HepG2 (cell line): Measurements from ENCODE around the gene TUBB4A. TPM values are rescaled to one million over a fixed set of nuclear protein-coding genes. Genes with fewer than 3 reads are reported as not detected.

Source experiments
- GZF1 ChIP-seq: sonication (generic); formaldehyde crosslinking; IDR thresholded peaks from 2 replicates; pipeline ENCODE4 v1.5.1; 2020; ENCODE audit warnings: mild to moderate bottlenecking, missing genetic modification reagents
- KDM3A ChIP-seq: IDR thresholded peaks from 2 replicates; pipeline ENCODE4 v1.6.1; 2018; ENCODE audit warnings: low read depth, missing compliant biosample characterization
- PHF20 ChIP-seq: sonication (generic); formaldehyde crosslinking; IDR thresholded peaks from 2 replicates; pipeline ENCODE4 v1.5.0; 2020; ENCODE audit warnings: mild to moderate bottlenecking, missing genetic modification reagents
- SRSF4 ChIP-seq: fragments of 200-400 bp; formaldehyde crosslinking; IDR thresholded peaks from one replicate; pipeline ENCODE4 v1.6.1; 2018; ENCODE audit warnings: mild to moderate bottlenecking, low read depth, low read length, moderate library complexity; ENCODE audit not compliant: poor library complexity, severe bottlenecking
- ZNF225 ChIP-seq: sonication (generic); formaldehyde crosslinking; IDR thresholded peaks from 2 replicates; pipeline ENCODE4 v1.4.0; 2020; ENCODE audit warnings: mild to moderate bottlenecking, missing genetic modification reagents
- ZNF530 ChIP-seq: sonication (generic); formaldehyde crosslinking; IDR thresholded peaks from 2 replicates; pipeline ENCODE4 v1.5.0; 2020; ENCODE audit warnings: low read depth, mild to moderate bottlenecking, missing genetic modification reagents
- ZNF546 ChIP-seq: sonication (generic); formaldehyde crosslinking; conservative IDR thresholded peaks from 2 replicates; pipeline ENCODE4 v1.8.1; 2023; ENCODE audit warnings: mild to moderate bottlenecking, missing genetic modification reagents
- ZNF674 ChIP-seq: sonication (generic); formaldehyde crosslinking; IDR thresholded peaks from 2 replicates; pipeline ENCODE4 v1.5.0; 2020; ENCODE audit warnings: low read depth, mild to moderate bottlenecking, missing genetic modification reagents
- ZNF790 ChIP-seq: sonication (generic); formaldehyde crosslinking; IDR thresholded peaks from 2 replicates; pipeline ENCODE4 v1.8.0; 2022; ENCODE audit warnings: missing genetic modification reagents, mild to moderate bottlenecking, borderline replicate concordance
- polyA plus RNA-seq, 8 experiments: library from polyadenylated mRNA; depleted of rRNA in 3 of 8; stranded (reverse) in 7 of 8; unstranded in 1 of 8; fragments of >200 nt; fragmentation: Illumina TruSeq in 4 of 8; extraction: Trizol in 4 of 8; gene quantifications; 2 replicates each; pipeline versions ENCODE4 v1.2.1 to v1.2.3, GENCODE V29; 2011 to 2016; ENCODE audit warnings: low read depth in 4 of 8, missing spikeins in 1 of 8, mixed read lengths in 1 of 8; ENCODE audit not compliant: insufficient read depth in 1 of 8
- total RNA-seq, 5 experiments: library from RNA; depleted of rRNA; stranded (reverse); fragments of >200 nt; fragmentation: Illumina TruSeq; extraction: Trizol; gene quantifications; 2 replicates each; pipeline ENCODE4 v1.2.3, GENCODE V29; 2016; ENCODE audit warnings: low read depth in 1 of 5
- TF ChIP-seq, protein P1 (sequence below): fragments of 450-650 bp; IDR thresholded peaks from 2 replicates; pipeline ENCODE4 v1.6.1; 2016
- TF ChIP-seq, protein P2 (sequence below): sonication (generic); formaldehyde crosslinking; IDR thresholded peaks from 2 replicates; pipeline ENCODE4 v1.9.0; 2022; ENCODE audit warnings: low read depth, missing genetic modification reagents
- TF ChIP-seq, protein P3 (sequence below), 2 experiments: fragments of 450-650 bp in 1 of 2; sonication (generic) in 1 of 2; formaldehyde crosslinking in 1 of 2; IDR thresholded peaks; 2 replicates each; pipeline versions ENCODE4 v1.6.1 to v1.8.0; 2016 to 2022; ENCODE audit warnings: antibody characterized with exemption in 1 of 2, mild to moderate bottlenecking in 1 of 2, missing genetic modification reagents in 1 of 2
- TF ChIP-seq, protein P4 (sequence below): sonication (generic); formaldehyde crosslinking; IDR thresholded peaks from 2 replicates; pipeline ENCODE4 v1.5.0; 2020; ENCODE audit warnings: mild to moderate bottlenecking, missing genetic modification reagents, moderate library complexity

TUBB4A gene
- total and polyA plus RNA-seq, 2 of the 13 experiments (the other 11 are each of a cell fraction or from before 2014, with no cell fraction given), result not detected

DNA sequence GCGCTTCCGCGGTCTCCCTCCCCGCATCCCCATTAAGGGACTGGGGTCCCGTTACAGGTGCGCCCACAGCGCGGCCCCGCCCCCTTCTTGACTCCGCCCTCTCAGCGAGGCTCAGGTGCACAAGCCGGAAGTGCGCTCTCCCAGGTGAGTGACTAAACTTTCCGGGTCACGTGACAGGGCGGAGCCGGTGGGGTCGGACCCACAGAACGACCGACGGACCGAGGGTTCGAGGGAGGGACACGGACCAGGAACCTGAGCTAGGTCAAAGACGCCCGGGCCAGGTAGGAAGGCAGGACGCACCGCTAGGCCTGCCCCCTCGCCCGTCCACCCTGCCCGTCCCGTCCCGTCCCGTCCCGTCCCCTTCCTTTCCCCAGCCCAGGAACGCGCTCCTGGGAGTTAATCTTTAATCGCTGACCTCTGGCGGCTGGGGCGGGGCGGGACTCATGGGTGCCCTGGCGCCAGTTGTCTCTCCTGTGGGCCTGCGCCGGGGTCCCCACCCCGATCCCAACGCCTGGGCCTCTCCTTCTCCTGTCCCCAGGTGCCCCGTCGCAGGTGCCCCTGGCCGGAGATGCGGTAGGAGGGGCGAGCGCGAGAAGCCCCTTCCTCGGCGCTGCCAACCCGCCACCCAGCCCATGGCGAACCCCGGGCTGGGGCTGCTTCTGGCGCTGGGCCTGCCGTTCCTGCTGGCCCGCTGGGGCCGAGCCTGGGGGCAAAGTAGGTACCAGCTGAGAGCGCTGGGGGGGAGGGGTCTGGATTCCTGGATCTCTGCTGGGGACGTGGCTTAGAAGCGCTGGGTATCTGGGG lies 37.8 kb downstream of the TUBB4A start, which contains the start of gene CRB3 (continued):
- TF ChIP-seq, protein P1, sequence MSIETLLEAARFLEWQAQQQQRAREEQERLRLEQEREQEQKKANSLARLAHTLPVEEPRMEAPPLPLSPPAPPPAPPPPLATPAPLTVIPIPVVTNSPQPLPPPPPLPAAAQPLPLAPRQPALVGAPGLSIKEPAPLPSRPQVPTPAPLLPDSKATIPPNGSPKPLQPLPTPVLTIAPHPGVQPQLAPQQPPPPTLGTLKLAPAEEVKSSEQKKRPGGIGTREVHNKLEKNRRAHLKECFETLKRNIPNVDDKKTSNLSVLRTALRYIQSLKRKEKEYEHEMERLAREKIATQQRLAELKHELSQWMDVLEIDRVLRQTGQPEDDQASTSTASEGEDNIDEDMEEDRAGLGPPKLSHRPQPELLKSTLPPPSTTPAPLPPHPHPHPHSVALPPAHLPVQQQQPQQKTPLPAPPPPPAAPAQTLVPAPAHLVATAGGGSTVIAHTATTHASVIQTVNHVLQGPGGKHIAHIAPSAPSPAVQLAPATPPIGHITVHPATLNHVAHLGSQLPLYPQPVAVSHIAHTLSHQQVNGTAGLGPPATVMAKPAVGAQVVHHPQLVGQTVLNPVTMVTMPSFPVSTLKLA, result no peak
- TF ChIP-seq ZNF530 (CRISPR knock-in tag) (no peak), KDM3A (CRISPR knock-in tag) (0 out of 2 replicates have a peak, but pooled peaks have one; percentile 56), GZF1 (CRISPR knock-in tag) (no peak), ZNF674 (CRISPR knock-in tag) (no peak), PHF20 (no peak; the same call in 1 of the 2 replicates), ZNF225 (CRISPR knock-in tag) (no peak; the same call in 1 of the 2 replicates), ZNF546 (CRISPR knock-in tag) (peak; percentile 41; the same call in 1 of the 2 replicates), ZNF790 (CRISPR knock-in tag) (no peak), SRSF4 (no peak)
- TF ChIP-seq, protein P2, sequence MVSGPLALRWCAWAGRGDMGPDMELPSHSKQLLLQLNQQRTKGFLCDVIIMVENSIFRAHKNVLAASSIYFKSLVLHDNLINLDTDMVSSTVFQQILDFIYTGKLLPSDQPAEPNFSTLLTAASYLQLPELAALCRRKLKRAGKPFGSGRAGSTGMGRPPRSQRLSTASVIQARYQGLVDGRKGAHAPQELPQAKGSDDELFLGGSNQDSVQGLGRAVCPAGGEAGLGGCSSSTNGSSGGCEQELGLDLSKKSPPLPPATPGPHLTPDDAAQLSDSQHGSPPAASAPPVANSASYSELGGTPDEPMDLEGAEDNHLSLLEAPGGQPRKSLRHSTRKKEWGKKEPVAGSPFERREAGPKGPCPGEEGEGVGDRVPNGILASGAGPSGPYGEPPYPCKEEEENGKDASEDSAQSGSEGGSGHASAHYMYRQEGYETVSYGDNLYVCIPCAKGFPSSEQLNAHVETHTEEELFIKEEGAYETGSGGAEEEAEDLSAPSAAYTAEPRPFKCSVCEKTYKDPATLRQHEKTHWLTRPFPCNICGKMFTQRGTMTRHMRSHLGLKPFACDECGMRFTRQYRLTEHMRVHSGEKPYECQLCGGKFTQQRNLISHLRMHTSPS (CRISPR knock-in tag), result no peak
- TF ChIP-seq, protein P3, sequence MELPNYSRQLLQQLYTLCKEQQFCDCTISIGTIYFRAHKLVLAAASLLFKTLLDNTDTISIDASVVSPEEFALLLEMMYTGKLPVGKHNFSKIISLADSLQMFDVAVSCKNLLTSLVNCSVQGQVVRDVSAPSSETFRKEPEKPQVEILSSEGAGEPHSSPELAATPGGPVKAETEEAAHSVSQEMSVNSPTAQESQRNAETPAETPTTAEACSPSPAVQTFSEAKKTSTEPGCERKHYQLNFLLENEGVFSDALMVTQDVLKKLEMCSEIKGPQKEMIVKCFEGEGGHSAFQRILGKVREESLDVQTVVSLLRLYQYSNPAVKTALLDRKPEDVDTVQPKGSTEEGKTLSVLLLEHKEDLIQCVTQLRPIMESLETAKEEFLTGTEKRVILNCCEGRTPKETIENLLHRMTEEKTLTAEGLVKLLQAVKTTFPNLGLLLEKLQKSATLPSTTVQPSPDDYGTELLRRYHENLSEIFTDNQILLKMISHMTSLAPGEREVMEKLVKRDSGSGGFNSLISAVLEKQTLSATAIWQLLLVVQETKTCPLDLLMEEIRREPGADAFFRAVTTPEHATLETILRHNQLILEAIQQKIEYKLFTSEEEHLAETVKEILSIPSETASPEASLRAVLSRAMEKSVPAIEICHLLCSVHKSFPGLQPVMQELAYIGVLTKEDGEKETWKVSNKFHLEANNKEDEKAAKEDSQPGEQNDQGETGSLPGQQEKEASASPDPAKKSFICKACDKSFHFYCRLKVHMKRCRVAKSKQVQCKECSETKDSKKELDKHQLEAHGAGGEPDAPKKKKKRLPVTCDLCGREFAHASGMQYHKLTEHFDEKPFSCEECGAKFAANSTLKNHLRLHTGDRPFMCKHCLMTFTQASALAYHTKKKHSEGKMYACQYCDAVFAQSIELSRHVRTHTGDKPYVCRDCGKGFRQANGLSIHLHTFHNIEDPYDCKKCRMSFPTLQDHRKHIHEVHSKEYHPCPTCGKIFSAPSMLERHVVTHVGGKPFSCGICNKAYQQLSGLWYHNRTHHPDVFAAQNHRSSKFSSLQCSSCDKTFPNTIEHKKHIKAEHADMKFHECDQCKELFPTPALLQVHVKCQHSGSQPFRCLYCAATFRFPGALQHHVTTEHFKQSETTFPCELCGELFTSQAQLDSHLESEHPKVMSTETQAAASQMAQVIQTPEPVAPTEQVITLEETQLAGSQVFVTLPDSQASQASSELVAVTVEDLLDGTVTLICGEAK (IDR thresholded peaks at IDR 0.05), result no peak
- TF ChIP-seq, protein P3 (CRISPR knock-in tag; IDR thresholded peaks at IDR 0.05), result no peak; the same call in 1 of the 2 replicates
- TF ChIP-seq, protein P4, sequence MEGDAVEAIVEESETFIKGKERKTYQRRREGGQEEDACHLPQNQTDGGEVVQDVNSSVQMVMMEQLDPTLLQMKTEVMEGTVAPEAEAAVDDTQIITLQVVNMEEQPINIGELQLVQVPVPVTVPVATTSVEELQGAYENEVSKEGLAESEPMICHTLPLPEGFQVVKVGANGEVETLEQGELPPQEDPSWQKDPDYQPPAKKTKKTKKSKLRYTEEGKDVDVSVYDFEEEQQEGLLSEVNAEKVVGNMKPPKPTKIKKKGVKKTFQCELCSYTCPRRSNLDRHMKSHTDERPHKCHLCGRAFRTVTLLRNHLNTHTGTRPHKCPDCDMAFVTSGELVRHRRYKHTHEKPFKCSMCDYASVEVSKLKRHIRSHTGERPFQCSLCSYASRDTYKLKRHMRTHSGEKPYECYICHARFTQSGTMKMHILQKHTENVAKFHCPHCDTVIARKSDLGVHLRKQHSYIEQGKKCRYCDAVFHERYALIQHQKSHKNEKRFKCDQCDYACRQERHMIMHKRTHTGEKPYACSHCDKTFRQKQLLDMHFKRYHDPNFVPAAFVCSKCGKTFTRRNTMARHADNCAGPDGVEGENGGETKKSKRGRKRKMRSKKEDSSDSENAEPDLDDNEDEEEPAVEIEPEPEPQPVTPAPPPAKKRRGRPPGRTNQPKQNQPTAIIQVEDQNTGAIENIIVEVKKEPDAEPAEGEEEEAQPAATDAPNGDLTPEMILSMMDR (CRISPR knock-in tag), result no peak
